SK-N-SH (cell line): ENCODE data around the gene PCGF3. TPM values are rescaled to one million over a fixed set of nuclear protein-coding genes. Genes with fewer than 3 reads are reported as not detected.

Source experiments
- CTCF ChIA-PET: fragments of 300-600, 350-600 bp; formaldehyde crosslinking; extraction: SDS; loops from one replicate; lab custom pipeline; 2021; lab: Yijun Ruan, JAX
- POLR2A ChIA-PET: fragments of 350-600 bp; sonication (Branson Sonifier 250); formaldehyde crosslinking; extraction: SDS; loops from one replicate; lab custom pipeline; 2020; ENCODE audit warnings: antibody characterized with exemption, inconsistent platforms; lab: Yijun Ruan, JAX
- DNase-seq: peaks from one replicate; pipeline ENCODE4 v3.0.0; 2012
- H2AFZ ChIP-seq: fragments of 200-600 bp; sonication (generic); 2 replicates; pipeline ENCODE4 v1.8.1; 2016; ENCODE audit warnings: antibody characterized with exemption, mild to moderate bottlenecking, low read depth
- H3F3A ChIP-seq: fragments of 200-600 bp; sonication (generic); replicated peaks from 2 replicates; pipeline ENCODE3; 2016; ENCODE audit warnings: antibody characterized with exemption, mild to moderate bottlenecking; ENCODE audit not compliant: insufficient read depth
- H3K27ac ChIP-seq, 2 experiments: fragments of 200-500 bp in 1 of 2; fragments of 200-600 bp in 1 of 2; sonication (Bioruptor generic) in 1 of 2; sonication (generic), shearing (Covaris generic) in 1 of 2; 2 replicates each; pipeline versions ENCODE4 v1.5.1 to v1.6.1; 2014 to 2016; ENCODE audit warnings: low read depth in 2 of 2, inconsistent platforms in 1 of 2, low read length in 1 of 2, mild to moderate bottlenecking in 1 of 2, mixed read lengths in 1 of 2
- H3K27me3 ChIP-seq: fragments of 200-600 bp; sonication (generic), shearing (Covaris generic); 2 replicates; pipeline ENCODE4 v1.6.1; 2016; ENCODE audit warnings: mixed run types; ENCODE audit not compliant: insufficient read depth
- H3K36me3 ChIP-seq, 2 experiments: fragments of 200-500 bp in 1 of 2; fragments of 200-600 bp in 1 of 2; sonication (Bioruptor generic) in 1 of 2; sonication (generic) in 1 of 2; replicated peaks in 1 of 2; 2 replicates each; pipeline versions ENCODE3 to v1.5.1; 2014 to 2016; ENCODE audit warnings: low read length in 1 of 2, mild to moderate bottlenecking in 1 of 2; ENCODE audit not compliant: insufficient read depth in 2 of 2, control insufficient read depth in 1 of 2
- H3K4me1 ChIP-seq, 2 experiments: fragments of 200-500 bp in 1 of 2; fragments of 200-600 bp in 1 of 2; sonication (Bioruptor generic) in 1 of 2; sonication (generic), shearing (Covaris generic) in 1 of 2; 2 replicates each; pipeline versions ENCODE4 v1.5.1 to v1.6.1; 2014 to 2016; ENCODE audit warnings: low read depth in 1 of 2, low read length in 1 of 2, mixed run types in 1 of 2; ENCODE audit not compliant: insufficient read depth in 2 of 2, control insufficient read depth in 1 of 2
- H3K4me2 ChIP-seq: fragments of 200-600 bp; sonication (generic), shearing (Covaris generic); 2 replicates; pipeline ENCODE4 v1.6.1; 2017; ENCODE audit warnings: mixed run types
- H3K4me3 ChIP-seq, 2 experiments: fragments of 200-500 bp in 1 of 2; fragments of 200-600 bp in 1 of 2; sonication (Bioruptor generic) in 1 of 2; sonication (generic), shearing (Covaris generic) in 1 of 2; 2 replicates each; pipeline versions ENCODE4 v1.5.1 to v1.8.1; 2014 to 2016; ENCODE audit warnings: low read depth in 2 of 2, inconsistent platforms in 1 of 2, low read length in 1 of 2, mild to moderate bottlenecking in 1 of 2, mixed read lengths in 1 of 2, moderate library complexity in 1 of 2
- H3K79me2 ChIP-seq: fragments of 200-600 bp; sonication (generic); 2 replicates; pipeline ENCODE4 v1.8.1; 2017; ENCODE audit warnings: mild to moderate bottlenecking; ENCODE audit not compliant: insufficient read depth
- H3K9ac ChIP-seq: fragments of 200-600 bp; sonication (generic); 2 replicates; pipeline ENCODE4 v1.6.1; 2017; ENCODE audit warnings: mixed run types
- H3K9me2 ChIP-seq: fragments of 200-600 bp; sonication (generic); 2 replicates; pipeline ENCODE4 v1.6.1; 2017; ENCODE audit warnings: mixed run types
- H3K9me3 ChIP-seq: fragments of 200-600 bp; sonication (generic); 2 replicates; pipeline ENCODE4 v1.6.1; 2017; ENCODE audit warnings: mixed run types, mild to moderate bottlenecking, moderate library complexity
- H4K20me1 ChIP-seq: fragments of 200-600 bp; sonication (generic); 2 replicates; pipeline ENCODE4 v1.6.1; 2017; ENCODE audit warnings: mild to moderate bottlenecking, mixed run types; ENCODE audit not compliant: insufficient read depth
- CHD2 ChIP-seq: fragments of 150-350 bp; IDR thresholded peaks from 2 replicates; pipeline ENCODE4 v1.6.1; 2018; ENCODE audit warnings: low read length; ENCODE audit not compliant: partially characterized antibody
- ELF1 ChIP-seq: IDR thresholded peaks from 2 replicates; pipeline ENCODE4 v1.4.0; 2012
- EP300 ChIP-seq, 2 experiments: IDR thresholded peaks; 2 replicates each; pipeline versions ENCODE4 v1.4.0 to v1.6.1; 2012; ENCODE audit warnings: borderline replicate concordance in 1 of 2, low read depth in 1 of 2, low read length in 1 of 2
- FOSL2 ChIP-seq: IDR thresholded peaks from 2 replicates; pipeline ENCODE4 v1.4.0; 2012; ENCODE audit warnings: low read depth, mild to moderate bottlenecking, moderate library complexity, borderline replicate concordance
- FOXM1 ChIP-seq: IDR thresholded peaks from 2 replicates; pipeline ENCODE4 v1.4.0; 2012; ENCODE audit warnings: low read depth, mild to moderate bottlenecking
- GABPA ChIP-seq: IDR thresholded peaks from 2 replicates; pipeline ENCODE4 v1.4.0; 2012; ENCODE audit warnings: low read depth, mild to moderate bottlenecking
- GATA2 ChIP-seq: sonication (generic); formaldehyde crosslinking; IDR thresholded peaks from 2 replicates; pipeline ENCODE4 v1.5.0; 2020; ENCODE audit warnings: mild to moderate bottlenecking, missing genetic modification reagents
- IRF3 ChIP-seq: fragments of 150-350 bp; IDR thresholded peaks from 2 replicates; pipeline ENCODE4 v1.6.1; 2016; ENCODE audit warnings: mild to moderate bottlenecking, low read depth, low read length
- JUND ChIP-seq: IDR thresholded peaks from 2 replicates; pipeline ENCODE4 v1.4.0; 2012
- MEF2A ChIP-seq: IDR thresholded peaks from 2 replicates; pipeline ENCODE4 v1.4.0; 2012; ENCODE audit warnings: low read depth, borderline replicate concordance
- MXI1 ChIP-seq: IDR thresholded peaks from 2 replicates; pipeline ENCODE4 v1.6.1; 2012; ENCODE audit warnings: mild to moderate bottlenecking, low read depth, low read length, improper control_type of control experiment
- NRF1 ChIP-seq: IDR thresholded peaks from 2 replicates; pipeline ENCODE4 v1.6.1; 2012; ENCODE audit warnings: low read depth, mild to moderate bottlenecking, low read length
- PBX3 ChIP-seq: IDR thresholded peaks from 2 replicates; pipeline ENCODE4; 2012
- REST ChIP-seq: IDR thresholded peaks from 2 replicates; pipeline ENCODE4 v1.6.1; 2012; ENCODE audit warnings: mild to moderate bottlenecking, low read depth, low read length, moderate library complexity
- RFX5 ChIP-seq: IDR thresholded peaks from 2 replicates; pipeline ENCODE4 v1.6.1; 2012; ENCODE audit warnings: mild to moderate bottlenecking, improper control_type of control experiment, low read length
- SIN3A ChIP-seq: IDR thresholded peaks from 2 replicates; pipeline ENCODE4 v1.6.1; 2012; ENCODE audit warnings: low read depth, mild to moderate bottlenecking, low read length, moderate library complexity, borderline replicate concordance
- SMC3 ChIP-seq: IDR thresholded peaks from 2 replicates; pipeline ENCODE4 v1.6.1; 2012; ENCODE audit warnings: low read depth, low read length, improper control_type of control experiment
- TAF1 ChIP-seq: IDR thresholded peaks from 2 replicates; pipeline ENCODE4 v1.6.1; 2012; ENCODE audit warnings: low read depth, mild to moderate bottlenecking, low read length, moderate library complexity, borderline replicate concordance
- TCF12 ChIP-seq: IDR thresholded peaks from 2 replicates; pipeline ENCODE4 v1.4.0; 2012
- TEAD4 ChIP-seq: IDR thresholded peaks from 2 replicates; pipeline ENCODE4 v1.4.0; 2012; ENCODE audit warnings: mild to moderate bottlenecking, borderline replicate concordance; ENCODE audit not compliant: insufficient read depth
- USF1 ChIP-seq: IDR thresholded peaks from 2 replicates; pipeline ENCODE4 v1.4.0; 2012; ENCODE audit warnings: low read depth, borderline replicate concordance
- YY1 ChIP-seq: IDR thresholded peaks from 2 replicates; pipeline ENCODE4 v1.4.0; 2012; ENCODE audit warnings: low read depth, mild to moderate bottlenecking
- WGBS: methylation state at CpG from one replicate; pipeline ENCODE4 v1.1.6; 2017; ENCODE audit warnings: low lambda C conversion rate; 5-methylcytosine and 5-hydroxymethylcytosine counted together
- polyA plus RNA-seq, 3 experiments: library from polyadenylated mRNA; depleted of rRNA; stranded (reverse); fragments of >200 nt; gene quantifications; 2 replicates each; pipeline ENCODE4 v1.2.3, GENCODE V29; 2012
- TF ChIP-seq, protein P1 (sequence below): IDR thresholded peaks from 2 replicates; pipeline ENCODE4 v1.4.0; 2012; ENCODE audit warnings: low read depth
- TF ChIP-seq, protein P2 (sequence below): IDR thresholded peaks from 2 replicates; pipeline ENCODE4 v1.4.0; 2012; ENCODE audit warnings: low read depth, borderline replicate concordance

PCGF3 gene
- polyA plus RNA-seq, 1 of the 3 experiments (the other 2 are of a cell fraction) = 44.8 TPM

- H4K20me1 ChIP-seq = no peaks in the 10 kb centered on the region
- peaks cover 13 to 18% of the 10 kb centered on the region in 2 experiments for H3K36me3 ChIP-seq
- H3K9me2 ChIP-seq = no peaks in the 10 kb centered on the region
- peak within 1 kb of the TSS; percentile 96 for H3K9ac ChIP-seq
- whole genome bisulfite sequencing = 0% methylated on average over 15 of the region's 84 CpGs
- peak within 1 kb of the TSS; percentile 63 to 84 for H3K27ac ChIP-seq
- H3K79me2 ChIP-seq = peaks cover 28% of the 10 kb centered on the region
- peaks cover 6 to 22% of the 10 kb centered on the region in 2 experiments; a peak in 1 of 4 replicates for H3K4me1 ChIP-seq
- DNase-seq = peak; percentile 100
- no peaks in the 10 kb centered on the region for H3F3A ChIP-seq
- CTCF ChIA-PET = interaction anchor here (0.6 to 2.8 kb wide), 12 partner anchors 10 to 955 kb away, joined by 3 to 20 read pairs (median 4); no protein-coding TSS in a partner anchor
- no peaks in the 10 kb centered on the region for H3K27me3 ChIP-seq
- peak within 1 kb of the TSS; percentile 87 to 95 for H3K4me3 ChIP-seq
- peak within 1 kb of the TSS; percentile 72 for H2AFZ ChIP-seq
- H3K9me3 ChIP-seq = no peaks in the 10 kb centered on the region
- H3K4me2 ChIP-seq = peak within 1 kb of the TSS; percentile 99
- POLR2A ChIA-PET = interaction anchor here (1.0 to 2.5 kb wide), 3 partner anchors 8 to 10 kb away, joined by 4 to 24 read pairs (median 8); no protein-coding TSS in a partner anchor
- TF ChIP-seq TCF12 (no peak), YY1 (peak; percentile 88), CHD2 (peak; percentile 83), FOXM1 (no peak), EP300 (IDR thresholded peaks at IDR 0.05; ENCODE audit: borderline replicate concordance in 1 of 2, low read depth in 1 of 2, low read length in 1 of 2) (no peak), SMC3 (peak; percentile 69), RFX5 (0 out of 2 replicates have a peak, but pooled peaks have one; percentile 65), SIN3A (peak; percentile 39; the same call in 1 of the 2 replicates), ELF1 (no peak), TAF1 (peak; percentile 88), MEF2A (no peak), JUND (no peak), IRF3 (no peak), TEAD4 (no peak), GABPA (peak; percentile 87), FOSL2 (no peak), GATA2 (CRISPR knock-in tag) (no peak), PBX3 (no peak), MXI1 (peak; percentile 65), REST (peak; percentile 18; the same call in 1 of the 2 replicates), NRF1 (peak; percentile 95), USF1 (peak; percentile 76; the same call in 1 of the 2 replicates)
- TF ChIP-seq, protein P1, sequence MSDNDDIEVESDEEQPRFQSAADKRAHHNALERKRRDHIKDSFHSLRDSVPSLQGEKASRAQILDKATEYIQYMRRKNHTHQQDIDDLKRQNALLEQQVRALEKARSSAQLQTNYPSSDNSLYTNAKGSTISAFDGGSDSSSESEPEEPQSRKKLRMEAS = 0 out of 2 replicates have a peak, but pooled peaks have one; percentile 13
- TF ChIP-seq, protein P2, sequence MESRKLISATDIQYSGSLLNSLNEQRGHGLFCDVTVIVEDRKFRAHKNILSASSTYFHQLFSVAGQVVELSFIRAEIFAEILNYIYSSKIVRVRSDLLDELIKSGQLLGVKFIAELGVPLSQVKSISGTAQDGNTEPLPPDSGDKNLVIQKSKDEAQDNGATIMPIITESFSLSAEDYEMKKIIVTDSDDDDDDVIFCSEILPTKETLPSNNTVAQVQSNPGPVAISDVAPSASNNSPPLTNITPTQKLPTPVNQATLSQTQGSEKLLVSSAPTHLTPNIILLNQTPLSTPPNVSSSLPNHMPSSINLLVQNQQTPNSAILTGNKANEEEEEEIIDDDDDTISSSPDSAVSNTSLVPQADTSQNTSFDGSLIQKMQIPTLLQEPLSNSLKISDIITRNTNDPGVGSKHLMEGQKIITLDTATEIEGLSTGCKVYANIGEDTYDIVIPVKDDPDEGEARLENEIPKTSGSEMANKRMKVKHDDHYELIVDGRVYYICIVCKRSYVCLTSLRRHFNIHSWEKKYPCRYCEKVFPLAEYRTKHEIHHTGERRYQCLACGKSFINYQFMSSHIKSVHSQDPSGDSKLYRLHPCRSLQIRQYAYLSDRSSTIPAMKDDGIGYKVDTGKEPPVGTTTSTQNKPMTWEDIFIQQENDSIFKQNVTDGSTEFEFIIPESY = no peak
Measured at GRCh38 chr4:674172-675035, 31.2 kb upstream of the PCGF3 start, which contains the start of the genes ATP5ME and MYL5. Gene ATP5ME, minus strand, starts transcription at chr4:674276. Its CDS starts 29 bp downstream, at chr4:674247. Gene MYL5, plus strand, starts transcription at chr4:674542. Its CDS starts 3,485 bp downstream, at chr4:678027.
